ENCODE results near the gene RASA3.

DNA sequence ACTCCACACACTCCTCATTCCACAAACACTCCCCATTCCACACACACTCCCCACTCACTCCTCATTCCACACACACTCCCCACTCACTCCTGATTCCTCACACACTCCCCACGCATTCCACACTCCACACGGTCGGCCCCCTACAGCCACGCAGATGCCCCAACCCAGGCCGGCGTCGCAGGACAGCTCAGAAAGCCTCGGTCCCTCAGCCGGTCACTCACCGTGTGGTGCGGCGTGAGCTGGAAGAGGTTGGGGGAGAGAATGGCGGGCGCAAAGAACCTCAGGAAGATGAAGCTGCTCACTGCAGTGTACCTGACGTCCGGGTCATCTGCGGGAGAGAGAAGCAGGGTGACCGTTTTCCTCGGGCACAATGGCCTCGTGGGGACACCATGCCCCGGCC, 119.5 kb downstream of the RASA3 start:
- TF ChIP-seq, protein P1, sequence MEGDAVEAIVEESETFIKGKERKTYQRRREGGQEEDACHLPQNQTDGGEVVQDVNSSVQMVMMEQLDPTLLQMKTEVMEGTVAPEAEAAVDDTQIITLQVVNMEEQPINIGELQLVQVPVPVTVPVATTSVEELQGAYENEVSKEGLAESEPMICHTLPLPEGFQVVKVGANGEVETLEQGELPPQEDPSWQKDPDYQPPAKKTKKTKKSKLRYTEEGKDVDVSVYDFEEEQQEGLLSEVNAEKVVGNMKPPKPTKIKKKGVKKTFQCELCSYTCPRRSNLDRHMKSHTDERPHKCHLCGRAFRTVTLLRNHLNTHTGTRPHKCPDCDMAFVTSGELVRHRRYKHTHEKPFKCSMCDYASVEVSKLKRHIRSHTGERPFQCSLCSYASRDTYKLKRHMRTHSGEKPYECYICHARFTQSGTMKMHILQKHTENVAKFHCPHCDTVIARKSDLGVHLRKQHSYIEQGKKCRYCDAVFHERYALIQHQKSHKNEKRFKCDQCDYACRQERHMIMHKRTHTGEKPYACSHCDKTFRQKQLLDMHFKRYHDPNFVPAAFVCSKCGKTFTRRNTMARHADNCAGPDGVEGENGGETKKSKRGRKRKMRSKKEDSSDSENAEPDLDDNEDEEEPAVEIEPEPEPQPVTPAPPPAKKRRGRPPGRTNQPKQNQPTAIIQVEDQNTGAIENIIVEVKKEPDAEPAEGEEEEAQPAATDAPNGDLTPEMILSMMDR (IDR thresholded peaks at IDR 0.05): no peak
- TF ChIP-seq POLR2A (IDR thresholded peaks at IDR 0.05): no peak
